WTC11 (cell line): ENCODE results near the gene COG6. TPM values are rescaled to one million over a fixed set of nuclear protein-coding genes. Genes with fewer than 3 reads are reported as not detected.
A peak's percentile ranks its signal among the peaks of the same experiment; 100 is the strongest.

ENCODE experiments used
- ATAC-seq: fragments of 200-7000 bp; cut with Tn5 transposase; 2 replicates; pipeline ENCODE4 v1.10.0; 2021; ENCODE audit warnings: mild to moderate bottlenecking, moderate library complexity
- Bru-seq: library from RNA; stranded (reverse); fragments of 400-500 nt; gene quantifications from one replicate; lab custom pipeline; 2021; lab: Mats Ljungman, UMichigan
- CTCF ChIA-PET: fragments of 300-600 bp; sonication (Branson Sonifier 250); formaldehyde crosslinking; loops from one replicate; lab custom pipeline; 2021; ENCODE audit warnings: antibody characterized with exemption; lab: Charles Lee
- POLR2A ChIA-PET: fragments of 350-600 bp; sonication (Branson Sonifier 250); formaldehyde crosslinking; loops from one replicate; lab custom pipeline; 2021; ENCODE audit warnings: antibody characterized with exemption; lab: Charles Lee
- DNase-seq: peaks from one replicate; pipeline ENCODE4 v3.0.0; 2021; ENCODE audit warnings: low spot score
- H3K27ac Mint-ChIP-seq: 2 replicates; pipeline ENCODE4 v1.8.0; 2021; ENCODE audit warnings: mixed read lengths
- H3K27me3 Mint-ChIP-seq: 2 replicates; pipeline ENCODE4 v1.8.0; 2021; ENCODE audit warnings: low read depth, mild to moderate bottlenecking, moderate library complexity, mixed read lengths
- H3K36me3 Mint-ChIP-seq: 2 replicates; pipeline ENCODE4 v1.8.0; 2021; ENCODE audit warnings: mixed read lengths
- H3K4me1 Mint-ChIP-seq: 2 replicates; pipeline ENCODE4 v1.8.0; 2022; ENCODE audit warnings: mixed read lengths
- H3K4me3 Mint-ChIP-seq: 2 replicates; pipeline ENCODE4 v1.8.0; 2021; ENCODE audit warnings: mild to moderate bottlenecking, moderate library complexity, mixed read lengths
- H3K9me3 Mint-ChIP-seq: 2 replicates; pipeline ENCODE4 v1.8.0; 2021; ENCODE audit warnings: mixed read lengths
- ATF1 ChIP-seq: sonication (generic); formaldehyde crosslinking; IDR thresholded peaks from 2 replicates; pipeline ENCODE4 v1.8.1; 2023; ENCODE audit warnings: mild to moderate bottlenecking, moderate library complexity, missing genetic modification reagents
- CBFB ChIP-seq: sonication (generic); formaldehyde crosslinking; IDR thresholded peaks from 2 replicates; pipeline ENCODE4 v1.8.1; 2022; ENCODE audit warnings: mild to moderate bottlenecking, low read depth, missing genetic modification reagents
- EMX1 ChIP-seq: fragments of 250-450 bp; sonication (Bioruptor Pico); IDR thresholded peaks from 2 replicates; pipeline ENCODE4 v1.8.0; 2021; ENCODE audit warnings: mild to moderate bottlenecking
- ESRRA ChIP-seq: sonication (generic); formaldehyde crosslinking; IDR thresholded peaks from 2 replicates; pipeline ENCODE4 v1.8.1; 2022; ENCODE audit warnings: mild to moderate bottlenecking, missing genetic modification reagents, borderline replicate concordance
- FOXJ3 ChIP-seq: sonication (generic); formaldehyde crosslinking; IDR thresholded peaks from 2 replicates; pipeline ENCODE4 v1.9.0; 2021; ENCODE audit warnings: missing genetic modification reagents, mild to moderate bottlenecking, borderline replicate concordance
- FOXK1 ChIP-seq: sonication (generic); formaldehyde crosslinking; IDR thresholded peaks from 2 replicates; pipeline ENCODE4 v1.8.0; 2022; ENCODE audit warnings: mild to moderate bottlenecking, moderate library complexity, missing genetic modification reagents
- HMGA2 ChIP-seq: fragments of 250-450 bp; sonication (Bioruptor Pico); IDR thresholded peaks from 2 replicates; pipeline ENCODE4 v1.4.0; 2021; ENCODE audit warnings: mild to moderate bottlenecking, moderate library complexity
- IRF2 ChIP-seq: sonication (generic); formaldehyde crosslinking; IDR thresholded peaks from 2 replicates; pipeline ENCODE4 v1.8.0; 2022; ENCODE audit warnings: low read depth, missing genetic modification reagents, borderline replicate concordance
- OVOL2 ChIP-seq: fragments of 250-450 bp; sonication (Bioruptor Pico); IDR thresholded peaks from 2 replicates; pipeline ENCODE4 v1.9.0; 2021; ENCODE audit warnings: mild to moderate bottlenecking, borderline replicate concordance
- RORB ChIP-seq: fragments of 250-450 bp; sonication (Bioruptor Pico); IDR thresholded peaks from 2 replicates; pipeline ENCODE4 v1.9.0; 2021; ENCODE audit warnings: mild to moderate bottlenecking
- SP1 ChIP-seq: sonication (generic); formaldehyde crosslinking; conservative IDR thresholded peaks from 2 replicates; pipeline ENCODE4 v1.8.1; 2022; ENCODE audit warnings: missing genetic modification reagents
- ZNF219 ChIP-seq: sonication (generic); formaldehyde crosslinking; IDR thresholded peaks from 2 replicates; pipeline ENCODE4 v1.8.0; 2023; ENCODE audit warnings: missing genetic modification reagents, mild to moderate bottlenecking, borderline replicate concordance
- ZNF317 ChIP-seq: sonication (generic); formaldehyde crosslinking; IDR thresholded peaks from 2 replicates; pipeline ENCODE4 v1.8.1; 2023; ENCODE audit warnings: low read depth, mild to moderate bottlenecking, moderate library complexity, missing genetic modification reagents, borderline replicate concordance
- ZNF396 ChIP-seq: fragments of 250-450 bp; sonication (Bioruptor Pico); IDR thresholded peaks from 2 replicates; pipeline ENCODE4 v1.8.0; 2021; ENCODE audit warnings: mild to moderate bottlenecking, moderate library complexity, borderline replicate concordance
- long read RNA-seq, 3 experiments: library from RNA in 1 of 3; library from capped mRNA in 1 of 3; library from polyadenylated mRNA in 1 of 3; unstranded in 2 of 3; stranded (forward) in 1 of 3; transcript quantifications; one replicate each; pipeline ENCODE4 v2.0.0, GENCODE V29; 2021
- total RNA-seq: library from RNA; stranded (reverse); gene quantifications from 3 replicates; pipeline ENCODE4 v1.2.3, GENCODE V29; 2021
- TF ChIP-seq, protein P1 (sequence below): sonication (generic); formaldehyde crosslinking; IDR thresholded peaks from 2 replicates; pipeline ENCODE4 v1.8.1; 2022; ENCODE audit warnings: mild to moderate bottlenecking, moderate library complexity, missing genetic modification reagents
- TF ChIP-seq, protein P2 (sequence below): sonication (generic); formaldehyde crosslinking; IDR thresholded peaks from 2 replicates; pipeline ENCODE4 v1.8.1; 2022; ENCODE audit warnings: low read depth, missing genetic modification reagents, borderline replicate concordance
- TF ChIP-seq, protein P3 (sequence below): sonication (generic); formaldehyde crosslinking; IDR thresholded peaks from 2 replicates; pipeline ENCODE4 v1.8.0; 2022; ENCODE audit warnings: mild to moderate bottlenecking, missing genetic modification reagents
- TF ChIP-seq, protein P4 (sequence below): fragments of 250-450 bp; sonication (Bioruptor Pico); conservative IDR thresholded peaks from 2 replicates; pipeline ENCODE4 v1.9.0; 2021; ENCODE audit warnings: mild to moderate bottlenecking
- TF ChIP-seq, protein P5 (sequence below): sonication (generic); formaldehyde crosslinking; IDR thresholded peaks from 2 replicates; pipeline ENCODE4 v1.8.1; 2022; ENCODE audit warnings: missing genetic modification reagents, borderline replicate concordance
- TF ChIP-seq, protein P6 (sequence below): sonication (generic); formaldehyde crosslinking; IDR thresholded peaks from 2 replicates; pipeline ENCODE4 v1.8.0; 2022; ENCODE audit warnings: mild to moderate bottlenecking, missing genetic modification reagents
- TF ChIP-seq, protein P7 (sequence below): fragments of 250-450 bp; sonication (Bioruptor Pico); IDR thresholded peaks from 2 replicates; pipeline ENCODE4 v2.1.2; 2022; ENCODE audit warnings: mild to moderate bottlenecking, moderate library complexity
- TF ChIP-seq, protein P8 (sequence below): fragments of 200-600 bp; IDR thresholded peaks from 2 replicates; pipeline ENCODE4 v1.8.0; 2022; ENCODE audit warnings: antibody characterized with exemption

Gene COG6
- 23.0 to 30.0 TPM (median 26.5 TPM) in 3 replicates for total RNA-seq
- Bru-seq, nascent RNA, result percentile 69 among the genes with signal in this experiment
- long read RNA-seq, experiment 1, full-length matches to known transcripts, result 114 of 137 reads
- long read RNA-seq, experiment 1, partial matches to known transcripts, result 5 of 137 reads
- long read RNA-seq, experiment 1, other reads (novel, unspliced or antisense), result 18 of 137 reads
- long read RNA-seq, experiment 2, transcript COG6-204 (19 exons, 3,563 nt), result major isoform, 5 of 18 reads
- long read RNA-seq, experiment 2, partial matches to known transcripts, result 4 of 18 reads
- long read RNA-seq, experiment 2, other reads (novel, unspliced or antisense), result 9 of 18 reads
- long read RNA-seq, experiment 3, transcript COG6-204 (19 exons, 3,563 nt), result major isoform, 8 of 9 reads
- long read RNA-seq, experiment 3, partial matches to known transcripts, result 1 of 9 reads
- long read RNA-seq, experiment 3, other reads (novel, unspliced or antisense), result 0 of 9 reads

DNA sequence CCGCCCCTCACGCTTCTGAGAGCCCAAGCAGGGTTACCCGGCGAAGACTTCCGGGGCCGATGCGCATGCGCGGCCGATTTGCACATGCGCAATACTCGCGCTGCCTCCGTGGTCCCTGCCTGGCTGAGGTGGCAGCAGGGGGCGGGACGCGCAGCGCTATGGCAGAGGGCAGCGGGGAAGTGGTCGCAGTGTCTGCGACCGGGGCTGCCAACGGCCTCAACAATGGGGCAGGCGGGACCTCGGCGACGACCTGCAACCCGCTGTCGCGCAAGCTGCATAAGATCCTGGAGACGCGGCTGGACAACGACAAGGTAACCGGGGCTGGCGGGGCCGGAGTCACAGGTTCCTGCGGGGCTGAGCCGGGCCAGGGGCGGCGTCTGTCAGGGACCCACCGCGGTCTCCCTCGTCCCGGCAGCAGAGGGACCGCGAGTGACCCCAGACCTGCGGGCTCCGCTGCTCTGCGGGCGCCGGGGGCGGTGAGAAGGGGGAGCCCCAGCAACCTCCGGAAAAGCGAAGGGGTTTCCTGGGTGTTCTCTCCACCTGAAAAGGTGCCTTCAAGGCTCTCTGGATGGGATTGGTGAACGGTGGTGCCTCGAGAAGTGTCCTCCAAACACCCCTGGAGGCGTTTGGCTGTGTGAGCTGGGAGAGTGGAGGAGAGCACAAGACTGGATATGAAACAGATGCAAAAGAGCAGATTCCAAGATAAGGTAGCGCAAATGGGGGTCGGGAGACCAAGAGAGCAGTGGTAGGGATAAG is at the start of gene COG6:
TSS of gene COG6 (plus strand) at position 94 of the 756 bp plus-strand sequence. CDS start at position 159, 65 bp downstream.
- ATAC-seq, result peak; percentile 92
- Mint-ChIP-seq H3K4me1 (peaks cover 10% of the 10 kb centered on the region), H3K4me3 (peak within 1 kb of the TSS; percentile 97), H3K36me3 (no peaks in the 10 kb centered on the region), H3K27me3 (peaks cover 6% of the 10 kb centered on the region), H3K27ac (no peak within 1 kb of the TSS), H3K9me3 (peaks cover 4% of the 10 kb centered on the region)
- peak; percentile 93 for DNase-seq
- ChIA-PET POLR2A (no interaction called here), CTCF (interaction anchor here (1.7 kb wide), 1 partner anchor 40 kb away, joined by 6 read pairs; no protein-coding TSS in a partner anchor)
- TF ChIP-seq, protein P1, sequence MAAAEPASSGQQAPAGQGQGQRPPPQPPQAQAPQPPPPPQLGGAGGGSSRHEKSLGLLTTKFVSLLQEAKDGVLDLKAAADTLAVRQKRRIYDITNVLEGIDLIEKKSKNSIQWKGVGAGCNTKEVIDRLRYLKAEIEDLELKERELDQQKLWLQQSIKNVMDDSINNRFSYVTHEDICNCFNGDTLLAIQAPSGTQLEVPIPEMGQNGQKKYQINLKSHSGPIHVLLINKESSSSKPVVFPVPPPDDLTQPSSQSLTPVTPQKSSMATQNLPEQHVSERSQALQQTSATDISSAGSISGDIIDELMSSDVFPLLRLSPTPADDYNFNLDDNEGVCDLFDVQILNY (CRISPR knock-in tag), result no peak
- no peak for TF ChIP-seq HMGA2 (CRISPR knock-in tag)
- TF ChIP-seq, protein P2, sequence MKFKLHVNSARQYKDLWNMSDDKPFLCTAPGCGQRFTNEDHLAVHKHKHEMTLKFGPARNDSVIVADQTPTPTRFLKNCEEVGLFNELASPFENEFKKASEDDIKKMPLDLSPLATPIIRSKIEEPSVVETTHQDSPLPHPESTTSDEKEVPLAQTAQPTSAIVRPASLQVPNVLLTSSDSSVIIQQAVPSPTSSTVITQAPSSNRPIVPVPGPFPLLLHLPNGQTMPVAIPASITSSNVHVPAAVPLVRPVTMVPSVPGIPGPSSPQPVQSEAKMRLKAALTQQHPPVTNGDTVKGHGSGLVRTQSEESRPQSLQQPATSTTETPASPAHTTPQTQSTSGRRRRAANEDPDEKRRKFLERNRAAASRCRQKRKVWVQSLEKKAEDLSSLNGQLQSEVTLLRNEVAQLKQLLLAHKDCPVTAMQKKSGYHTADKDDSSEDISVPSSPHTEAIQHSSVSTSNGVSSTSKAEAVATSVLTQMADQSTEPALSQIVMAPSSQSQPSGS (CRISPR knock-in tag), result no peak
- TF ChIP-seq FOXJ3, result no peak
- TF ChIP-seq RORB (CRISPR knock-in tag), result no peak
- no peak for TF ChIP-seq ZNF317 (CRISPR knock-in tag)
- TF ChIP-seq, protein P3, sequence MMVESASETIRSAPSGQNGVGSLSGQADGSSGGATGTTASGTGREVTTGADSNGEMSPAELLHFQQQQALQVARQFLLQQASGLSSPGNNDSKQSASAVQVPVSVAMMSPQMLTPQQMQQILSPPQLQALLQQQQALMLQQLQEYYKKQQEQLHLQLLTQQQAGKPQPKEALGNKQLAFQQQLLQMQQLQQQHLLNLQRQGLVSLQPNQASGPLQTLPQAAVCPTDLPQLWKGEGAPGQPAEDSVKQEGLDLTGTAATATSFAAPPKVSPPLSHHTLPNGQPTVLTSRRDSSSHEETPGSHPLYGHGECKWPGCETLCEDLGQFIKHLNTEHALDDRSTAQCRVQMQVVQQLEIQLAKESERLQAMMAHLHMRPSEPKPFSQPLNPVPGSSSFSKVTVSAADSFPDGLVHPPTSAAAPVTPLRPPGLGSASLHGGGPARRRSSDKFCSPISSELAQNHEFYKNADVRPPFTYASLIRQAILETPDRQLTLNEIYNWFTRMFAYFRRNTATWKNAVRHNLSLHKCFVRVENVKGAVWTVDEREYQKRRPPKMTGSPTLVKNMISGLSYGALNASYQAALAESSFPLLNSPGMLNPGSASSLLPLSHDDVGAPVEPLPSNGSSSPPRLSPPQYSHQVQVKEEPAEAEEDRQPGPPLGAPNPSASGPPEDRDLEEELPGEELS (CRISPR knock-in tag), result peak; percentile 80; the same call in 1 of the 2 replicates
- no peak for TF ChIP-seq ZNF396
- TF ChIP-seq OVOL2 (CRISPR knock-in tag), result no peak
- TF ChIP-seq, protein P4, sequence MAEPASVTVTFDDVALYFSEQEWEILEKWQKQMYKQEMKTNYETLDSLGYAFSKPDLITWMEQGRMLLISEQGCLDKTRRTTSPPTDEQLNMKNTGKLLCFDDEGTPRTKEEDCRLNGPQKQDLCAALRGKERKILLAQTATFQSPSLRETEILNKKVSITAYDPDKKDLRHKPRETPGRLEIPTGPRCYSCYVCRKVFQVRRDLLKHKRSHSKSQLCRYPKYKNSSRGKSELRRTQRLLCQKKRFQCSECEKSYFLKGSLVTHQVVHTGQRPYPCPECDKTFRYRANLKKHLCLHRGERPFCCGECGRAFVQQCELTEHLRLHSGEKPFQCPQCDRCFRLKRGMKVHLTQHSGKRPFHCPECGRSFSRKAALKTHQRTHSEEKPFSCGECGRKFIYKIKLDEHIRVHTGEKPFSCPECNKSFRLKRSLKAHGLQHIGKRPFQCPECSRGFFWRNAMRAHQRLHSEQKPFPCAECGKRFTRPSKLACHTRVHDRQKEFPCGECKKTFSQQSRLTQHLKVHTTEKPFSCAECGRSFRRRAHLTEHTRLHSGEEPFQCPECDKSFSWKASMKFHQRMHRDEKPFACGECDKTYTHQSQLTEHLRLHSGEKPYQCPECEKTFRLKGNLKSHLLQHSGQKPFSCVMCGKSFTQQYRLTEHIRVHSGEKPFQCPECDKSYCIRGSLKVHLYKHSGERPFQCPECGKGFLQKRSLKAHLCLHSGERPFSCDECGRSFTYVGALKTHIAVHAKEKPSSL (CRISPR knock-in tag), result no peak
- TF ChIP-seq FOXK1 (CRISPR knock-in tag), result peak; percentile 47; the same call in 1 of the 2 replicates
- TF ChIP-seq, protein P5, sequence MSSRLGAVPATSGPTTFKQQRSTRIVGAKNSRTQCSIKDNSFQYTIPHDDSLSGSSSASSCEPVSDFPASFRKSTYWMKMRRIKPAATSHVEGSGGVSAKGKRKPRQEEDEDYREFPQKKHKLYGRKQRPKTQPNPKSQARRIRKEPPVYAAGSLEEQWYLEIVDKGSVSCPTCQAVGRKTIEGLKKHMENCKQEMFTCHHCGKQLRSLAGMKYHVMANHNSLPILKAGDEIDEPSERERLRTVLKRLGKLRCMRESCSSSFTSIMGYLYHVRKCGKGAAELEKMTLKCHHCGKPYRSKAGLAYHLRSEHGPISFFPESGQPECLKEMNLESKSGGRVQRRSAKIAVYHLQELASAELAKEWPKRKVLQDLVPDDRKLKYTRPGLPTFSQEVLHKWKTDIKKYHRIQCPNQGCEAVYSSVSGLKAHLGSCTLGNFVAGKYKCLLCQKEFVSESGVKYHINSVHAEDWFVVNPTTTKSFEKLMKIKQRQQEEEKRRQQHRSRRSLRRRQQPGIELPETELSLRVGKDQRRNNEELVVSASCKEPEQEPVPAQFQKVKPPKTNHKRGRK (CRISPR knock-in tag), result no peak
- no peak for TF ChIP-seq ESRRA (CRISPR knock-in tag)
- no peak for TF ChIP-seq EMX1 (CRISPR knock-in tag)
- no peak for TF ChIP-seq ATF1 (CRISPR knock-in tag)
- no peak for TF ChIP-seq IRF2 (CRISPR knock-in tag)
- TF ChIP-seq, protein P6, sequence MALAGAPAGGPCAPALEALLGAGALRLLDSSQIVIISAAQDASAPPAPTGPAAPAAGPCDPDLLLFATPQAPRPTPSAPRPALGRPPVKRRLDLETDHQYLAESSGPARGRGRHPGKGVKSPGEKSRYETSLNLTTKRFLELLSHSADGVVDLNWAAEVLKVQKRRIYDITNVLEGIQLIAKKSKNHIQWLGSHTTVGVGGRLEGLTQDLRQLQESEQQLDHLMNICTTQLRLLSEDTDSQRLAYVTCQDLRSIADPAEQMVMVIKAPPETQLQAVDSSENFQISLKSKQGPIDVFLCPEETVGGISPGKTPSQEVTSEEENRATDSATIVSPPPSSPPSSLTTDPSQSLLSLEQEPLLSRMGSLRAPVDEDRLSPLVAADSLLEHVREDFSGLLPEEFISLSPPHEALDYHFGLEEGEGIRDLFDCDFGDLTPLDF (CRISPR knock-in tag), result no peak; the same call in 1 of the 2 replicates
- TF ChIP-seq, protein P7, sequence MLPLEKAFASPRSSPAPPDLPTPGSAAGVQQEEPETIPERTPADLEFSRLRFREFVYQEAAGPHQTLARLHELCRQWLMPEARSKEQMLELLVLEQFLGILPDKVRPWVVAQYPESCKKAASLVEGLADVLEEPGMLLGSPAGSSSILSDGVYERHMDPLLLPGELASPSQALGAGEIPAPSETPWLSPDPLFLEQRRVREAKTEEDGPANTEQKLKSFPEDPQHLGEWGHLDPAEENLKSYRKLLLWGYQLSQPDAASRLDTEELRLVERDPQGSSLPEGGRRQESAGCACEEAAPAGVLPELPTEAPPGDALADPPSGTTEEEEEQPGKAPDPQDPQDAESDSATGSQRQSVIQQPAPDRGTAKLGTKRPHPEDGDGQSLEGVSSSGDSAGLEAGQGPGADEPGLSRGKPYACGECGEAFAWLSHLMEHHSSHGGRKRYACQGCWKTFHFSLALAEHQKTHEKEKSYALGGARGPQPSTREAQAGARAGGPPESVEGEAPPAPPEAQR, result no peak
- no peak for TF ChIP-seq CBFB (CRISPR knock-in tag)
- no peak for TF ChIP-seq SP1 (CRISPR knock-in tag)
- TF ChIP-seq ZNF219, result no peak
- TF ChIP-seq, protein P8, sequence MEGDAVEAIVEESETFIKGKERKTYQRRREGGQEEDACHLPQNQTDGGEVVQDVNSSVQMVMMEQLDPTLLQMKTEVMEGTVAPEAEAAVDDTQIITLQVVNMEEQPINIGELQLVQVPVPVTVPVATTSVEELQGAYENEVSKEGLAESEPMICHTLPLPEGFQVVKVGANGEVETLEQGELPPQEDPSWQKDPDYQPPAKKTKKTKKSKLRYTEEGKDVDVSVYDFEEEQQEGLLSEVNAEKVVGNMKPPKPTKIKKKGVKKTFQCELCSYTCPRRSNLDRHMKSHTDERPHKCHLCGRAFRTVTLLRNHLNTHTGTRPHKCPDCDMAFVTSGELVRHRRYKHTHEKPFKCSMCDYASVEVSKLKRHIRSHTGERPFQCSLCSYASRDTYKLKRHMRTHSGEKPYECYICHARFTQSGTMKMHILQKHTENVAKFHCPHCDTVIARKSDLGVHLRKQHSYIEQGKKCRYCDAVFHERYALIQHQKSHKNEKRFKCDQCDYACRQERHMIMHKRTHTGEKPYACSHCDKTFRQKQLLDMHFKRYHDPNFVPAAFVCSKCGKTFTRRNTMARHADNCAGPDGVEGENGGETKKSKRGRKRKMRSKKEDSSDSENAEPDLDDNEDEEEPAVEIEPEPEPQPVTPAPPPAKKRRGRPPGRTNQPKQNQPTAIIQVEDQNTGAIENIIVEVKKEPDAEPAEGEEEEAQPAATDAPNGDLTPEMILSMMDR, result no peak
